Astrocyte of the spinal cord (primary cell): ENCODE results near the gene LPAR1.
A peak's percentile ranks its signal among the peaks of the same experiment; 100 is the strongest.

Experiments
- DNase-seq: peaks from one replicate; pipeline ENCODE4 v3.0.0; 2011; ENCODE audit warnings: low read depth, low spot score
- H3K4me3 ChIP-seq: 2 replicates; pipeline ENCODE4 v1.5.1; 2011; ENCODE audit warnings: low read depth, mild to moderate bottlenecking, low read length, moderate library complexity
- CTCF ChIP-seq: IDR thresholded peaks from 2 replicates; pipeline ENCODE4 v1.5.1; 2012; ENCODE audit warnings: low read depth, mild to moderate bottlenecking, low read length, inconsistent platforms
- in situ Hi-C: cut with HindIII; loops from 2 replicates; pipeline ENCODE4 v1.10.0; 2017; ENCODE audit warnings: low sequenced_read_pairs

LPAR1 gene

GRCh38 chr9:110850401-110851135, 187.7 kb downstream of the LPAR1 start:
- no peak overlapping the region for H3K4me3 ChIP-seq
- no peak for DNase-seq
- in situ Hi-C loops, result no loop called here
- no peak for TF ChIP-seq CTCF

- no peak for DNase-seq
- H3K4me3 ChIP-seq, result no peak overlapping the region
- in situ Hi-C loops, result no loop called here
- TF ChIP-seq CTCF, result no peak
These were observed 190.6 kb downstream of the LPAR1 start for GRCh38 chr9:110847671-110848070.

- no peak for DNase-seq
- in situ Hi-C loops, result no loop called here
- H3K4me3 ChIP-seq, result no peak overlapping the region
- no peak for TF ChIP-seq CTCF
These were observed 192.1 kb downstream of the LPAR1 start for GRCh38 chr9:110846215-110846614.

- H3K4me3 ChIP-seq, result no peak overlapping the region
- DNase-seq, result no peak
- no peak for TF ChIP-seq CTCF
- in situ Hi-C loops, result no loop called here
These were observed 194.1 kb downstream of the LPAR1 start for GRCh38 chr9:110844121-110844520.

GRCh38 chr9:110842986-110843385, 195.3 kb downstream of the LPAR1 start:
- no peak for DNase-seq
- in situ Hi-C loops, result no loop called here
- no peak overlapping the region for H3K4me3 ChIP-seq
- no peak for TF ChIP-seq CTCF

GRCh38 chr9:110842169-110842568, 196.1 kb downstream of the LPAR1 start:
- peak; percentile 32 for DNase-seq
- in situ Hi-C loops, result no loop called here
- H3K4me3 ChIP-seq, result no peak overlapping the region
- TF ChIP-seq CTCF, result no peak
